Mucosa of stomach (tissue), 1 donor: ENCODE results near the gene EP300.
"Not testable (repeated sequence)": the region's sequence is repeated elsewhere in the genome, so short reads cannot be mapped to it uniquely, and the experiment has no call there.

Source experiments
- H3K27me3 ChIP-seq: one replicate; pipeline ENCODE4 v1.7.0; 2013; ENCODE audit warnings: mild to moderate bottlenecking, low read length; ENCODE audit not compliant: control insufficient read depth, insufficient read depth
- H3K36me3 ChIP-seq: one replicate; pipeline ENCODE4 v1.7.0; 2013; ENCODE audit warnings: low read length; ENCODE audit not compliant: control insufficient read depth, insufficient read depth
- H3K4me1 ChIP-seq: one replicate; pipeline ENCODE4 v1.7.0; 2013; ENCODE audit warnings: mild to moderate bottlenecking, low read length; ENCODE audit not compliant: control insufficient read depth, insufficient read depth
- H3K4me3 ChIP-seq: one replicate; pipeline ENCODE4 v1.7.0; 2013; ENCODE audit warnings: low read length
- H3K9ac ChIP-seq: one replicate; pipeline ENCODE4 v1.7.0; 2013; ENCODE audit warnings: mild to moderate bottlenecking, low read length, moderate library complexity
- H3K9me3 ChIP-seq: one replicate; pipeline ENCODE4 v1.7.0; 2013; ENCODE audit warnings: mild to moderate bottlenecking, low read length, moderate library complexity; ENCODE audit not compliant: control insufficient read depth
- donor health status: Pancreatic carcinoma.

The EP300 gene

DNA sequence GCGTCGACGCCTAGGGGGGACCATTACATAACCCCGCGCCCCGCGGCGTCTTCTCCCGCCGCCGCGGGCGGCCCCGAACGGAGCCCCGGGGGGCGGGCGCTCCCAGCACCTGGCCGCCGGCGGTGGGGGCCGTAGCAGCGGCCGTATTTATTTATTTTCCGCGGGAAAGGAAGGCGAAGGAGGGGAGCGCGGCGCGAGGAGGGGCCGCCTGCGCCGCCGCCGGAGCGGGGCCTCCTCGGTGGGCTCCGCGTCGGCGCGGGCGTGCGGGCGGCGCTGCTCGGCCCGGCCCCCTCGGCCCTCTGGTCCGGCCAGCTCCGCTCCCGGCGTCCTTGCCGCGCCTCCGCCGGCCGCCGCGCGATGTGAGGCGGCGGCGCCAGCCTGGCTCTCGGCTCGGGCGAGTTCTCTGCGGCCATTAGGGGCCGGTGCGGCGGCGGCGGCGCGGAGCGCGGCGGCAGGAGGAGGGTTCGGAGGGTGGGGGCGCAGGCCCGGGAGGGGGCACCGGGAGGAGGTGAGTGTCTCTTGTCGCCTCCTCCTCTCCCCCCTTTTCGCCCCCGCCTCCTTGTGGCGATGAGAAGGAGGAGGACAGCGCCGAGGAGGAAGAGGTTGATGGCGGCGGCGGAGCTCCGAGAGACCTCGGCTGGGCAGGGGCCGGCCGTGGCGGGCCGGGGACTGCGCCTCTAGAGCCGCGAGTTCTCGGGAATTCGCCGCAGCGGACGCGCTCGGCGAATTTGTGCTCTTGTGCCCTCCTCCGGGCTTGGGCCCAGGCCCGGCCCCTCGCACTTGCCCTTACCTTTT is at the start of gene EP300:
Gene EP300, plus strand, starts transcription at position 570 of the 795 bp plus-strand sequence. CDS start 413 bp downstream, outside the sequence.
- Histone ChIP-seq H3K9me3 (no peaks in the 10 kb centered on the region), H3K27me3 (no peaks in the 10 kb centered on the region), H3K36me3 (no peaks in the 10 kb centered on the region), H3K4me1 (peaks cover 23% of the 10 kb centered on the region), H3K4me3 (peak within 1 kb of the TSS; percentile 93), H3K9ac (peak within 1 kb of the TSS; percentile 99)

GRCh38 chr22:41043722-41044121 is 48.7 kb upstream of the EP300 start:
- no peaks in the 10 kb centered on the region for H3K9me3 ChIP-seq
- no peaks in the 10 kb centered on the region for H3K4me1 ChIP-seq
- no peak overlapping the region for H3K9ac ChIP-seq
- H3K27me3 ChIP-seq = no peaks in the 10 kb centered on the region
- no peak overlapping the region for H3K4me3 ChIP-seq
- H3K36me3 ChIP-seq = no peaks in the 10 kb centered on the region

DNA sequence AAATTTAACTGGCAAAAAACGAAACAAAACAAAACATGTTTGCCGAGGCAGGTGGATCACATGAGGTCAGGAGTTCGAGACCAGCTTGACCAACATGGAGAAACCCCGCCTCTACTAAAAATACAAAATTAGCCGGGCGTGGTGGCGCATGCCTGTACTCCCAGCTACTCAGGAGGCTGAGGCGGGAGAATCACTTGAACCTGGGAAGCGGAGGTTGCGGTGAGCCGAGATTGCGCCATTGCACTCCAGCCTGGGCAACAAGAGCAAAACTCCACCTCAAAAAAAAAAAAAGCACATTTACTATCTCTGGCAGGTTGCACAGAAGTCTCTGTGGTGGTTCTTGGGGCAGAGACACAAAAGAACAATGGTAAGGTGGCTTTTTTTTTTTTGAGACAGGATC is 46.8 kb upstream of the EP300 start:
- not testable (repeated sequence) for H3K4me3 ChIP-seq, H3K9me3 ChIP-seq, H3K4me1 ChIP-seq, H3K36me3 ChIP-seq, H3K9ac ChIP-seq, H3K27me3 ChIP-seq

- Histone ChIP-seq H3K9me3 (no peaks in the 10 kb centered on the region), H3K36me3 (no peaks in the 10 kb centered on the region), H3K27me3 (no peaks in the 10 kb centered on the region)
These were observed 44.6 kb upstream of the EP300 start for GRCh38 chr22:41047801-41048211.

DNA sequence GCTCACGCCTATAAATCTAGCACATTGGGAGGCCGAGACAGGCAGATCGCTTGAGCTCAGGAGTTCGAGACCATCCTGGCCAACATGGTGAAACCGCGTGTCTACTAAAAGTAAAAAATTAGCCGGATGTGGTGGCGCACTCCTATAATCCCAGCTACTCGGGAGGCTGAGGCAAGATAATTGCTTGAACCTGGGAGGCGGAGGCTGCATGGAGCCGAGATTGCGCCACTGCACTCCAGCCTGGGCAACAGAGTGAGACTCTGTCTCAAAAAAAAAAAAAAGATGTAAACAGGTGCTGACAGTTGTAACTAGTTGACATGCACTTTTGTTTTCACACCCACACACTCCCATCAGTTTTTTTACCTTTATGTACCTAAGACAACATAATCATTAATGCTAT is 44.0 kb upstream of the EP300 start:
- H3K4me3 ChIP-seq, H3K36me3 ChIP-seq, H3K27me3 ChIP-seq, H3K9me3 ChIP-seq, H3K4me1 ChIP-seq, H3K9ac ChIP-seq: not testable (repeated sequence)

More at GRCh38 chr22:41047801-41048211, 44.6 kb upstream of the EP300 start:
- no peak overlapping the region for H3K9ac ChIP-seq
- H3K4me1 ChIP-seq = peaks cover 6% of the 10 kb centered on the region
- no peak overlapping the region for H3K4me3 ChIP-seq

DNA sequence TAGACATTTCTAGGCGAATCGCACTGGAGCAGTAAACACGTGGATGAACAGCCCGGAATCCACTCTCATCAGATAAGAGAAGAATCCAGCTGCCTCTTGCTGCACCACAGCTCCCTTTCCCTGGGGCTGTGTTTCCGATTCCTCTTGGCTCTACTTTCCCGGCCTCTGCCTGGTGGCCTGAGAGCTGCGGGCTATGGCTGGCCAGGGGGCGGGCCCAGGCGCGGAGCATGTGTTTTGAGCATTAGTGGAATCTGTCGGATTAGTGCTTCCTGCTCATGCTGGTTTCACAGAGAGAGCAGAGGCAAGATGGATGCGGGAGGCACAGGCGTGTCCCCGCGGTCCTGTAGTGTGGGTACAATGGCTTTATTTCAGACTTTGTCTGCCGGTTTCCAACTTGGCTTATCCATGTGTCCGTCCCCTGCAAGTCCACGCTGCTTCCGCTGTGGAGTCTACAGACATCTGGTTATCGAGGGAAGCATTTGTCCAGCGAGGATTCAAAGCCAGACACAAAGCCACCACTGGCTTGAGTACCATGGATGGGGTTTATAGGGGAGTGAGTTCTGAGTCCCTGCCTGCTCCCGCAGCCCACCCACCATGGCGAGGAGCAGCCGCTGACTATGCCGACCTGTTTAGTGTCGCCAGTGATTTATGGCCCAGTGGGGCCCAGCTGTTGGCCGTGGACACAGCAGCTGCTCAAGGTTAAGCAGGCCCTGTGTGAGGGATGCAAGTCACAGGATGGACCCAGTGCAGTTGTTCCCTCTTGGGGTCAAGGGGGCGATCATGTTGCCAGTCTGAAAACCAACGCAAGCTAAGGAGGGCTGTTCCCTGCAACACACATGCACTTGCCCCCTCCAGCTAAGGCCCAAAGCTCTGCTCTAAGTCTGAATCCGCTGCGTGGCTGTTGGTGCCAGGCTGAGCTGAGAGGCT is 43.3 kb upstream of the EP300 start:
- H3K9ac ChIP-seq = no peak overlapping the region
- no peaks in the 10 kb centered on the region for H3K9me3 ChIP-seq

DNA sequence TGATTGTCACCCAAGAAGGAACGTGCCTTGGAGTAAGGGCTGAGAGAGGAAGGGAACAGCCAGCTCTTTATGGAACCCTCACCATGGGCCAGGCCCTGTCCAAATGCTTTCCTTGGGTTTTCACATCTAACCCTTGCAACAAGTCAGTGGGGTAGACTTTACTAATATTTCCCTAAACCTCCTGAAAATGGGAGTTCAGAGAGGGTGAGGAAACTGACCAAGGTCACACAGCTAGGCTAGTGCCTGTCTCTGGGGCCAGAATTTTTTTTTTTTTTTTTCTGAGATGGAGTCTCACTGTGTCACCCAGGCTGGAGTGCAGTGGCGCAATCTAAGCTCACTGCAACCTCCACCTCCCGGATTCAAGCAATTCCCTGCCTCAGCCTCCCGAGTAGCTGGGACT is 42.6 kb upstream of the EP300 start:
- H3K4me1 ChIP-seq, H3K4me3 ChIP-seq, H3K9me3 ChIP-seq, H3K27me3 ChIP-seq, H3K36me3 ChIP-seq, H3K9ac ChIP-seq: not testable (repeated sequence)

More for the DNA sequence above, 43.3 kb upstream of the EP300 start:
- Histone ChIP-seq H3K27me3 (no peaks in the 10 kb centered on the region), H3K36me3 (no peaks in the 10 kb centered on the region), H3K4me1 (peaks cover 7% of the 10 kb centered on the region), H3K4me3 (no peak overlapping the region)

- H3K9me3 ChIP-seq = no peaks in the 10 kb centered on the region
- no peaks in the 10 kb centered on the region for H3K27me3 ChIP-seq
- no peaks in the 10 kb centered on the region for H3K36me3 ChIP-seq
- H3K9ac ChIP-seq = no peak overlapping the region
- peaks cover 7% of the 10 kb centered on the region for H3K4me1 ChIP-seq
- H3K4me3 ChIP-seq = no peak overlapping the region
These were observed 41.5 kb upstream of the EP300 start for GRCh38 chr22:41050883-41051282.

GRCh38 chr22:41052661-41053490 is 39.5 kb upstream of the EP300 start:
- H3K4me3 ChIP-seq = no peak overlapping the region
- peaks cover 7% of the 10 kb centered on the region for H3K4me1 ChIP-seq
- H3K36me3 ChIP-seq = no peaks in the 10 kb centered on the region

DNA sequence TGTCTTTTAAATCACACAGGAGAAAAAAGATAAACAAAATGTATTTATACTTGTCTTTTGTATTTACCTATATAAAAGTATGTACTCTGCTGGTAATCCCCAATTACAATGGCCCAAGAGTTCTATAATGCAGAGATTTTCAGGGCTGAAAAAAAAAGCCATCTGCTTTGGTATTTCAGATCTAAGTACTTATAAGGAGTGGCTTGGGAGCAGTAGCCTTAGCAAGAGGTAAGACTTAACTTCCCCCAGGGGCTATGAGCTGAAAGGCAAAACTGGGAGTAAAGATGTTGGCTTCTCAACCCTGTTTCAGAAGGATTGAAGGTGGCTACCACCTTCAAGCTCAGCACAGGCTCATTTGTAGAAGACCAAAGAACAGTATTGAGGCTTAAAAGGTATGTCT is 35.3 kb upstream of the EP300 start:
- Histone ChIP-seq H3K36me3 (no peaks in the 10 kb centered on the region), H3K9ac (no peak overlapping the region), H3K4me3 (no peak overlapping the region), H3K27me3 (no peaks in the 10 kb centered on the region), H3K4me1 (peaks cover 7% of the 10 kb centered on the region), H3K9me3 (no peaks in the 10 kb centered on the region)

More at GRCh38 chr22:41052661-41053490, 39.5 kb upstream of the EP300 start:
- no peaks in the 10 kb centered on the region for H3K9me3 ChIP-seq
- no peaks in the 10 kb centered on the region for H3K27me3 ChIP-seq
- no peak overlapping the region for H3K9ac ChIP-seq

DNA sequence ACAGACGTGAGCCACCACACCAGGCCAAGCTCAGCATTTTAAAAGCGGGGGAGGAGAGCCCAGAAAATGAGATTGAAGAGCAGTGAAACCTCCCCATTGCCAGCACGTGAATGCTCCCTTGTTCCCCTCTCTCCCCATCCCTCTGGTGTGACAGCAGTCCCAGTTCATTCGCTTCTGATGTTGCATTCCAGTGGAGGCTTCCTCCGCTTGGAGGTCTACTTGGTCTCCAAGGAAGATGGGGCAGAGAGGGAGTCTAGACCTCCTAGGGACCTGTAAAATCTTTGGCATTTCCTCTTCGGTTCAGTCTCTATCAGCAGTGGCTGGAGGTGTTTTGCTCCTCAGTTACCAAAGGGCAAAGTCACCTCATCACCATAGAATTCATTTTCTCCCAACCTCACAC is 30.2 kb upstream of the EP300 start:
- no peaks in the 10 kb centered on the region for H3K4me1 ChIP-seq

More for the DNA sequence above, 30.2 kb upstream of the EP300 start:
- Histone ChIP-seq H3K9ac (no peak overlapping the region), H3K27me3 (no peaks in the 10 kb centered on the region), H3K9me3 (no peaks in the 10 kb centered on the region), H3K36me3 (no peaks in the 10 kb centered on the region), H3K4me3 (no peak overlapping the region)
